BJ (cell line): ENCODE measurements around the gene NPR2. TPM values are rescaled to one million over a fixed set of nuclear protein-coding genes. Genes with fewer than 3 reads are reported as not detected.

Source experiments
- CTCF ChIA-PET: fragments of 350-600 bp; formaldehyde crosslinking; extraction: SDS; loops from one replicate; lab custom pipeline; 2021; ENCODE audit warnings: antibody characterized with exemption, inconsistent platforms; lab: Yijun Ruan, JAX
- POLR2A ChIA-PET: fragments of 300-600 bp; sonication (Branson Sonifier 250); formaldehyde crosslinking; extraction: SDS; loops from one replicate; lab custom pipeline; 2021; ENCODE audit warnings: antibody characterized with exemption; lab: Charles Lee
- DNase-seq: peaks from one replicate; pipeline ENCODE4 v3.0.0-alpha.2; 2011; ENCODE audit warnings: low read depth
- H3K27me3 ChIP-seq: 2 replicates; pipeline ENCODE4 v1.6.0; 2011; ENCODE audit warnings: low read length; ENCODE audit not compliant: control insufficient read depth, insufficient read depth
- H3K36me3 ChIP-seq: 2 replicates; pipeline ENCODE4 v1.5.1; 2011; ENCODE audit warnings: low read length; ENCODE audit not compliant: control insufficient read depth, insufficient read depth
- H3K4me3 ChIP-seq: 2 replicates; pipeline ENCODE4 v1.5.1; 2011; ENCODE audit warnings: low read depth, mild to moderate bottlenecking, control low read depth, low read length
- CTCF ChIP-seq: IDR thresholded peaks from 2 replicates; pipeline ENCODE4 v1.5.1; 2011; ENCODE audit warnings: low read depth, mild to moderate bottlenecking, control low read depth, inconsistent platforms, low read length, moderate library complexity; ENCODE audit not compliant: insufficient read depth
- polyA plus RNA-seq: library from polyadenylated mRNA; depleted of rRNA; stranded (reverse); fragments of >200 nt; gene quantifications from 2 replicates; pipeline ENCODE4 v1.2.3, GENCODE V29; 2011

Gene NPR2
- polyA plus RNA-seq, 1 experiment = 33.4 TPM

GRCh38 chr9:35795695-35796094, 4.3 kb downstream of the NPR2 start:
- CTCF ChIA-PET = interaction anchor here (1.9 to 2.9 kb wide), 2 partner anchors 18 to 30 kb away, joined by 7 to 9 read pairs; partner anchors contain the start of gene HINT2
- TF ChIP-seq CTCF = no peak
- Histone ChIP-seq H3K36me3 (peaks cover 4% of the 10 kb centered on the region), H3K4me3 (no peak overlapping the region), H3K27me3 (no peaks in the 10 kb centered on the region)
- POLR2A ChIA-PET = no interaction called here
- no peak for DNase-seq

- DNase-seq = no peak
- no peak for TF ChIP-seq CTCF
- Histone ChIP-seq H3K36me3 (peaks cover 9% of the 10 kb centered on the region), H3K27me3 (no peaks in the 10 kb centered on the region), H3K4me3 (no peak overlapping the region)
- POLR2A ChIA-PET = no interaction called here
- CTCF ChIA-PET = interaction anchor here (1.7 to 5.4 kb wide), 4 partner anchors 16 to 106 kb away, joined by 4 to 22 read pairs (median 8); partner anchors contain the start of genes HINT2 and SPAG8
Measured at GRCh38 chr9:35797311-35798109, 6.1 kb downstream of the NPR2 start.

- TF ChIP-seq CTCF = no peak
- H3K4me3 ChIP-seq = no peak overlapping the region
- ChIA-PET CTCF (interaction anchor here (1.0 to 5.4 kb wide), 4 partner anchors 9 to 104 kb away, joined by 3 to 22 read pairs (median 5); partner anchors contain the start of genes HINT2 and SPAG8), POLR2A (interaction anchor here (0.5 kb wide), 2 partner anchors 11 to 306 kb away, joined by 6 to 14 read pairs; no protein-coding TSS in a partner anchor)
- H3K27me3 ChIP-seq = no peaks in the 10 kb centered on the region
- peaks cover 9% of the 10 kb centered on the region for H3K36me3 ChIP-seq
- peak; percentile 26 for DNase-seq
Measured at GRCh38 chr9:35798658-35799374, 7.4 kb downstream of the NPR2 start.

- peaks cover 13% of the 10 kb centered on the region for H3K36me3 ChIP-seq
- no peaks in the 10 kb centered on the region for H3K27me3 ChIP-seq
- H3K4me3 ChIP-seq = no peak overlapping the region
- ChIA-PET CTCF (interaction anchor here (1.0 to 5.4 kb wide), 3 partner anchors 13 to 82 kb away, joined by 4 to 22 read pairs (median 5); partner anchors contain the start of genes HINT2 and SPAG8), POLR2A (no interaction called here)
- DNase-seq = no peak
- no peak for TF ChIP-seq CTCF
Measured at GRCh38 chr9:35800530-35800929, 9.1 kb downstream of the NPR2 start.
